SK-N-MC (cell line): Measurements from ENCODE around the gene NAP1L4.

Experiments
- FOXP2 ChIP-seq: optimal IDR thresholded peaks from 2 replicates; pipeline ENCODE3; 2011; ENCODE audit warnings: mild to moderate bottlenecking, moderate library complexity; ENCODE audit not compliant: insufficient read depth; ENCODE audit errors: extremely low read length, control extremely low read depth
- POLR2AphosphoS5 ChIP-seq: IDR thresholded peaks from 2 replicates; pipeline ENCODE4 v1.6.1; 2012; ENCODE audit warnings: mild to moderate bottlenecking, low read depth, low read length, borderline replicate concordance

GRCh38 chr11:3035333-3035732 is 43.2 kb upstream of the NAP1L4 start:
- TF ChIP-seq FOXP2 (no peak), POLR2AphosphoS5 (no peak)
